Measurements from ENCODE around the gene AHR.

AHR gene

GRCh38 chr7:17305387-17306171 lies 7.1 kb downstream of the AHR start:
- no peak for DNase-seq

- no peak for DNase-seq
Observed at GRCh38 chr7:17307000-17307399, 8.5 kb downstream of the AHR start.

- no peak for DNase-seq
Observed at GRCh38 chr7:17307558-17307957, 9.1 kb downstream of the AHR start.

- DNase-seq = no peak
Observed at GRCh38 chr7:17307969-17308648, 9.7 kb downstream of the AHR start.

GRCh38 chr7:17311194-17311593 lies 12.7 kb downstream of the AHR start:
- DNase-seq = no peak

- DNase-seq = no peak
Observed at GRCh38 chr7:17311952-17312351, 13.5 kb downstream of the AHR start.

GRCh38 chr7:17312641-17313040 lies 14.2 kb downstream of the AHR start:
- no peak for DNase-seq

GRCh38 chr7:17313194-17313593 lies 14.7 kb downstream of the AHR start:
- DNase-seq = no peak

- DNase-seq = no peak
Observed at GRCh38 chr7:17315974-17316373, 17.5 kb downstream of the AHR start.

GRCh38 chr7:17318146-17318545 lies 19.7 kb downstream of the AHR start:
- no peak for DNase-seq

- DNase-seq = no peak
Observed at GRCh38 chr7:17319164-17320101, 21.0 kb downstream of the AHR start.

- no peak for DNase-seq
Observed at GRCh38 chr7:17320102-17320497, 21.6 kb downstream of the AHR start.

GRCh38 chr7:17320657-17321056 lies 22.2 kb downstream of the AHR start:
- no peak for DNase-seq

- no peak for DNase-seq
Observed at GRCh38 chr7:17325364-17325763, 26.9 kb downstream of the AHR start.

GRCh38 chr7:17326378-17326777 lies 27.9 kb downstream of the AHR start:
- no peak for DNase-seq

- no peak for DNase-seq
Observed at GRCh38 chr7:17328641-17329040, 30.2 kb downstream of the AHR start.

GRCh38 chr7:17329440-17329839 lies 31.0 kb downstream of the AHR start:
- DNase-seq = no peak

- no peak for DNase-seq
Observed at GRCh38 chr7:17331891-17332501, 33.5 kb downstream of the AHR start.

GRCh38 chr7:17333221-17333620 lies 34.8 kb downstream of the AHR start:
- no peak for DNase-seq

- DNase-seq = no peak
Observed at GRCh38 chr7:17336168-17336567, 37.7 kb downstream of the AHR start.

- no peak for DNase-seq
Observed at GRCh38 chr7:17339139-17339538, 40.7 kb downstream of the AHR start.

- DNase-seq = no peak
Observed at GRCh38 chr7:17339952-17340351, 41.5 kb downstream of the AHR start.

GRCh38 chr7:17340655-17341054 lies 42.2 kb downstream of the AHR start:
- DNase-seq = no peak

Measured in CD4-positive, alpha-beta T cell treated with Interleukin-17A for 1 hour (primary cell).